Prostate gland (tissue), 2 donors: ENCODE measurements around the gene PDE11A. TPM values are rescaled to one million over a fixed set of nuclear protein-coding genes. Genes with fewer than 3 reads are reported as not detected.

Experiments used
- DNase-seq: peaks from one replicate; pipeline ENCODE4 v3.0.0-alpha.2; 2019; ENCODE audit warnings: low spot score
- H3K27ac ChIP-seq, 2 donors: fragments of 200-600 bp; sonication (generic); 2 replicates each; pipeline ENCODE4 v1.5.1; 2017 to 2019
- H3K27me3 ChIP-seq: fragments of 200-600 bp; sonication (generic); replicated peaks from 2 replicates; pipeline ENCODE4 v1.5.1; 2019; ENCODE audit not compliant: insufficient read depth
- H3K36me3 ChIP-seq, 2 donors: fragments of 200-600 bp; sonication (generic); 1 replicate in 1 of 2; 2 replicates in 1 of 2; pipeline versions ENCODE4 v1.5.1 to v1.8.1; 2017 to 2019
- H3K4me1 ChIP-seq: fragments of 200-600 bp; sonication (generic); replicated peaks from 2 replicates; pipeline ENCODE4 v1.5.1; 2019
- H3K4me3 ChIP-seq, 2 donors: fragments of 200-600 bp; sonication (generic); 2 replicates each; pipeline ENCODE4 v1.5.1; 2017 to 2019
- H3K9me3 ChIP-seq: fragments of 200-600 bp; sonication (generic); 2 replicates; pipeline ENCODE4 v1.5.1; 2017
- POLR2A ChIP-seq: fragments of 450-650 bp; IDR thresholded peaks from one replicate; pipeline ENCODE4 v1.6.1; 2016; ENCODE audit warnings: antibody characterized with exemption, mild to moderate bottlenecking
- POLR2AphosphoS5 ChIP-seq: sonication (generic); formaldehyde crosslinking; IDR thresholded peaks from one replicate; pipeline ENCODE4 v1.6.1; 2017; ENCODE audit warnings: antibody characterized with exemption
- WGBS: methylation state at CpG from one replicate; pipeline ENCODE4 v1.1.5; 2018; 5-methylcytosine and 5-hydroxymethylcytosine counted together
- intact Hi-C: fragments of 100-400 bp; cut with DNase I; formaldehyde crosslinking; loops from one replicate; pipeline ENCODE4 v1.14.2; 2022
- total RNA-seq, 2 donors: library from RNA; depleted of rRNA; stranded (reverse); fragments of >200 nt; gene quantifications; one replicate each; pipeline ENCODE4 v1.1.0, GENCODE V29; 2016
- TF ChIP-seq, protein P1 (sequence below), 4 experiments: fragments of 200-600 bp in 2 of 4; fragments of 450-650 bp in 2 of 4; sonication (generic) in 2 of 4; IDR thresholded peaks; 1 replicate in 3 of 4; 2 replicates in 1 of 4; pipeline ENCODE4 v1.5.1; 2016 to 2019; ENCODE audit warnings: antibody characterized with exemption in 4 of 4, mild to moderate bottlenecking in 2 of 4, moderate library complexity in 2 of 4

The PDE11A gene
- total RNA-seq, 2 donors from 2014 or later = 14.9 to 26.6 TPM

DNA sequence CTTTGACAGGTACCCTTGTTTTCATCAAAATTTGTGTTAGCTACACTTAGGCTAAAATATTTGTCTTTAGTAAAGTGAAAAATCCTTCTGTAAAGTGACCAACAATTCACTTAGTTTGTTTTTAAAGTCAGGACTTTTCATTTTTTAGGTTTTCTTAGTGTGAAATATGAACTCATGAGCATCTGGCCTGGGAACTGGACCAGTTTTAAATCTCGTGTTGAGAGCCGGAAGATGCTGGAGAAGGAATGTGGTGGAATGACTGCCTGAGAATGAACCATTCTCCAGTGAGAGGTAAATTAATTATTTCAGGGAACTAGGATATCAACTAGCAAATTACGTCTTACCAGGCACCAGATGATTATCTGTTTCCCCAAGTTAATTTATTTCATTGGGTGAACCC lies 374.3 kb downstream of the PDE11A start:
- TF ChIP-seq POLR2AphosphoS5 (no peak), POLR2A (no peak)
- TF ChIP-seq, protein P1, sequence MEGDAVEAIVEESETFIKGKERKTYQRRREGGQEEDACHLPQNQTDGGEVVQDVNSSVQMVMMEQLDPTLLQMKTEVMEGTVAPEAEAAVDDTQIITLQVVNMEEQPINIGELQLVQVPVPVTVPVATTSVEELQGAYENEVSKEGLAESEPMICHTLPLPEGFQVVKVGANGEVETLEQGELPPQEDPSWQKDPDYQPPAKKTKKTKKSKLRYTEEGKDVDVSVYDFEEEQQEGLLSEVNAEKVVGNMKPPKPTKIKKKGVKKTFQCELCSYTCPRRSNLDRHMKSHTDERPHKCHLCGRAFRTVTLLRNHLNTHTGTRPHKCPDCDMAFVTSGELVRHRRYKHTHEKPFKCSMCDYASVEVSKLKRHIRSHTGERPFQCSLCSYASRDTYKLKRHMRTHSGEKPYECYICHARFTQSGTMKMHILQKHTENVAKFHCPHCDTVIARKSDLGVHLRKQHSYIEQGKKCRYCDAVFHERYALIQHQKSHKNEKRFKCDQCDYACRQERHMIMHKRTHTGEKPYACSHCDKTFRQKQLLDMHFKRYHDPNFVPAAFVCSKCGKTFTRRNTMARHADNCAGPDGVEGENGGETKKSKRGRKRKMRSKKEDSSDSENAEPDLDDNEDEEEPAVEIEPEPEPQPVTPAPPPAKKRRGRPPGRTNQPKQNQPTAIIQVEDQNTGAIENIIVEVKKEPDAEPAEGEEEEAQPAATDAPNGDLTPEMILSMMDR (IDR thresholded peaks at IDR 0.05) = no peak
- Histone ChIP-seq H3K4me3 (no peak overlapping the region), H3K36me3 (no peaks in the 10 kb centered on the region), H3K27ac (no peak overlapping the region), H3K9me3 (no peaks in the 10 kb centered on the region), H3K4me1 (no peaks in the 10 kb centered on the region), H3K27me3 (no peaks in the 10 kb centered on the region)
- no peak for DNase-seq
- intact Hi-C loops = no loop called here
- 55% methylated on average over 3 of the region's 3 CpGs for WGBS

GRCh38 chr2:177694348-177694747 lies 378.2 kb downstream of the PDE11A start:
- no peak overlapping the region for H3K27ac ChIP-seq
- no peaks in the 10 kb centered on the region for H3K27me3 ChIP-seq
- no peaks in the 10 kb centered on the region for H3K4me1 ChIP-seq
- DNase-seq = no peak
- no peaks in the 10 kb centered on the region for H3K9me3 ChIP-seq
- no peaks in the 10 kb centered on the region for H3K36me3 ChIP-seq
- intact Hi-C loops = no loop called here
- TF ChIP-seq POLR2A = no peak
- TF ChIP-seq, protein P1 (IDR thresholded peaks at IDR 0.05) = no peak
- TF ChIP-seq POLR2AphosphoS5 = no peak
- H3K4me3 ChIP-seq = no peak overlapping the region

DNA sequence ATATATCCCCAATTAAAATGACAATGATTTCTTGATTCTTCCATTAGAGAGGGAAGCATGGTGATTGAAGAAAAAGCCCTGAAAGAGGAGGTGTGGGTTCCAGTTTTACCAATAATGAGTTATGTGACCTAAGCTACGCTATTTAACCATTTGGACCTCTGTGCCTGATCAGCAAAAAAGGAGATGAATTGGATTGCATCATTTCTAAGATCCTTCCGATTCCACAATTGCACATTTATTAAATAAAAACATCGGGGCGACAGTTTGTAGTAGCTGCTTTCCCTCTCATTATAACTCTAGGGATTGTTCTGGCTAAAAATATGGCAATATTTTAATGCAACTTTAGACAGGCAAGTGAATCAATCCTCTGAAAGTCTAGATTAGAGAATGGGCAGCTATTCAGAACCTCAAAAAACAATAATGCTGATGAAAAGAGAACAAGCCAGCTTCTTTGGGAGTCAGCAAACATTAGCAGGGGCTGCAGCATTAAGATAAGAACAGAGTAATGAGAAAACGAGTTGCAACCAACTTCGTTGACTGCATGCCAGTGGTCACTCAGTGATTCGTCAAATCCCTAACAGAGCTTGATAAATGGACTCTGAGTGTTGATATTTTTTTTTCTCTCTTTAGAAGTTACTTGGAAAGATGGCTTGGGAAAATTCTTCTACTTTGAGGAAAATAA lies 378.8 kb downstream of the PDE11A start:
- Histone ChIP-seq H3K36me3 (no peaks in the 10 kb centered on the region), H3K27me3 (no peaks in the 10 kb centered on the region), H3K27ac (no peak overlapping the region), H3K4me1 (no peaks in the 10 kb centered on the region), H3K4me3 (no peak overlapping the region), H3K9me3 (no peaks in the 10 kb centered on the region)
- 57% methylated on average over 7 of the region's 7 CpGs for WGBS
- intact Hi-C loops = no loop called here
- no peak for DNase-seq
- TF ChIP-seq POLR2A = no peak
- TF ChIP-seq, protein P1 (IDR thresholded peaks at IDR 0.05) = no peak
- TF ChIP-seq POLR2AphosphoS5 = no peak

DNA sequence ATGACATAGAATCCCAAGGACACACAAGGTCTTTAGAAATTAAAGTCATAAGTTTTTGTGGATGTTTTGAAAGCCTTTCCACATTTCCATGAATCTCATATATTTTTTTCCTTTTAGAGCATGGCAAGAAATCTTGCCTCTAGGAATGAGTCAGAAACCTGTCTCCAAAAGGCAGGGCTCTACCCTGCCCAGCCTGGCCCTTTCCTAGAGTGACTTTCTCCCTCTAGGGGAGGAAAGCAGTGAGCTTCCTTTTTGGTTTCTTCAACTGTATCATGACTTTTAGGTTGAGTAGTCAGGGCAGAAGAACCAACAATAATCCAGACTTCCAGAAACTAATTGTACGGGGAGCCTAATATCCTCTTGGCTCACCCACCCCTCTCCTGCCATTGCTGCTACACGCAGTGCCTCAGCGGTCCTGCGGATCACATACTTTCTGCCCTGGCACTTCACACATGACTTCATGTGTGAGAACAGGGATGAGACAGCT lies 379.8 kb downstream of the PDE11A start:
- no peaks in the 10 kb centered on the region for H3K27me3 ChIP-seq
- H3K4me3 ChIP-seq = no peak overlapping the region
- DNase-seq = no peak
- H3K36me3 ChIP-seq = no peaks in the 10 kb centered on the region
- 92% methylated on average over 4 of the region's 4 CpGs for WGBS
- intact Hi-C loops = no loop called here
- TF ChIP-seq POLR2AphosphoS5 = no peak
- TF ChIP-seq POLR2A = no peak
- TF ChIP-seq, protein P1 (IDR thresholded peaks at IDR 0.05) = no peak
- no peaks in the 10 kb centered on the region for H3K9me3 ChIP-seq
- H3K4me1 ChIP-seq = no peaks in the 10 kb centered on the region
- no peak overlapping the region for H3K27ac ChIP-seq

DNA sequence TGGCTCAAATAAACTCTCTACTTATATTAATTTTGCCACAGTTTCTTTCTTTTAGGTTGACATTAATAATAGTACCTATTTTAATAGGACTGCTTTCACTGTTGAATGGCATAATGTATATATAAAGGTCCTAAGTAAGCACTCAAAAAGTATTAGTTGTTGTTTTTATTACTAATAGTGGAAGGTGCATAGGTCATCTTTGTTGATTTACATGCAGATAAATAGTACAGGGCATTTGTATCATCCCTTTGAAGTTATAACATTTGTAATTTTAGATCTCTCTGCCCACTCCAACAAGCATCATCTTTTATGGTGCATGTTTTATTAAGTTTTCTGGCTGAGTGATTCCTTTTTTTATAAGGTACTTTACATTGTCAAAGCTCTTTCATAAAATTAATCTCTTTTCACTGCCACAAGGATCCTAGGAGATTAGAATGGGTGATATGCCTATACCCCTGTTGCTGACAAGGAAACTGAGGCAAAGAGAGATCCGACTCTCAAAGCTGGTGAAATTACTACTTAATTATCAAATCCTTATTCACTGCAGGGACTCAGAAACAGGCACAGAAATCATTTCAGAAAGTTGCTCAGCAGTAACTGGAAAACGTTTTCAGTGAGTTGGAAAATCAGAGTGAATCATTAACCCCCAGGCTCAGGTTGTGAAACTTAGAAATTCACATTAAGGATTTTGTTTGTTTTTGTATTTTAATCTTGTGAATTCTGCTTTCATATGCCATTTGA lies 380.4 kb downstream of the PDE11A start:
- Histone ChIP-seq H3K4me1 (no peaks in the 10 kb centered on the region), H3K27me3 (no peaks in the 10 kb centered on the region), H3K36me3 (no peaks in the 10 kb centered on the region), H3K9me3 (no peaks in the 10 kb centered on the region), H3K4me3 (no peak overlapping the region), H3K27ac (no peak overlapping the region)
- intact Hi-C loops = no loop called here
- no peak for DNase-seq
- WGBS = 35% methylated on average over 2 of the region's 2 CpGs
- no peak for TF ChIP-seq POLR2A
- TF ChIP-seq POLR2AphosphoS5 = no peak
- TF ChIP-seq, protein P1 (IDR thresholded peaks at IDR 0.05) = no peak
